Activated T-cell treated with anti-CD3 and anti-CD28 coated beads, Interleukin-2, amount 50 U/mL, for 1 hour (primary cell): ENCODE measurements around the gene CACUL1.
"Not testable (repeated sequence)": the region's sequence is repeated elsewhere in the genome, so short reads cannot be mapped to it uniquely, and the experiment has no call there.

ENCODE experiments used
- DNase-seq: peaks from one replicate; pipeline ENCODE4 v3.0.0-alpha.2; 2020

CACUL1 gene

DNA sequence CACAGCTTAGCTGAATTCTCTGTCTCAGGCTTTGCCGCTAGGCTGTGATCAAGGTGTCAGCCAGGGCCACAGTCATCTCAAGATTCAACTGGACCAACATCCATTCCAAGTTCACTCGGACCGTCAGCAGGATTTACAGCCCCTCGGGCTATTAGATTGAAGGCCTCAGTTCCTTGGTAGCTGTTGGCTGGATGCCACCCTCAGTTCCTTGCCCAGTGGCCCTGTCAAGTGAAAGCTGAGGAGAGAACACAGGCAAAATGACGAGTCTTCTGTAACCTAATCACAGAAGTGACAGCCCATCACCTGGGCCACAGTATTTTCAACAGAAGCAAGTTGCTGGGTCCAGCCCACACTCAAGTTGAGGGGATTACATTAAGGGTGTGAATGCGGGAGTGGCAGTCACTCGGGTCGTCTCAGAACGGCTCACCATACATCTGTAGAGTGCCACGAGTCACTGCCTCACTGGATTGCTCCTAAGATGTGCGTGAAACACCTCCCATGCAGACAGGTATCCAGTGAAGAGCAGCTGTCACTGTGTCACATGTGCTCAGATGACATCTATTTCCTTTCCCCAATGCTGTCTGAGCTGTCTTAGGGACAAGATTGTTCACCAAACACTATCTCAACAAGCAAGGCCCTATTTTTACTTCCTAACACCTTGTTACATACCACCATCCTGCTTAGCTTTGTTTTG lies 80.4 kb downstream of the CACUL1 start:
- no peak for DNase-seq

DNA sequence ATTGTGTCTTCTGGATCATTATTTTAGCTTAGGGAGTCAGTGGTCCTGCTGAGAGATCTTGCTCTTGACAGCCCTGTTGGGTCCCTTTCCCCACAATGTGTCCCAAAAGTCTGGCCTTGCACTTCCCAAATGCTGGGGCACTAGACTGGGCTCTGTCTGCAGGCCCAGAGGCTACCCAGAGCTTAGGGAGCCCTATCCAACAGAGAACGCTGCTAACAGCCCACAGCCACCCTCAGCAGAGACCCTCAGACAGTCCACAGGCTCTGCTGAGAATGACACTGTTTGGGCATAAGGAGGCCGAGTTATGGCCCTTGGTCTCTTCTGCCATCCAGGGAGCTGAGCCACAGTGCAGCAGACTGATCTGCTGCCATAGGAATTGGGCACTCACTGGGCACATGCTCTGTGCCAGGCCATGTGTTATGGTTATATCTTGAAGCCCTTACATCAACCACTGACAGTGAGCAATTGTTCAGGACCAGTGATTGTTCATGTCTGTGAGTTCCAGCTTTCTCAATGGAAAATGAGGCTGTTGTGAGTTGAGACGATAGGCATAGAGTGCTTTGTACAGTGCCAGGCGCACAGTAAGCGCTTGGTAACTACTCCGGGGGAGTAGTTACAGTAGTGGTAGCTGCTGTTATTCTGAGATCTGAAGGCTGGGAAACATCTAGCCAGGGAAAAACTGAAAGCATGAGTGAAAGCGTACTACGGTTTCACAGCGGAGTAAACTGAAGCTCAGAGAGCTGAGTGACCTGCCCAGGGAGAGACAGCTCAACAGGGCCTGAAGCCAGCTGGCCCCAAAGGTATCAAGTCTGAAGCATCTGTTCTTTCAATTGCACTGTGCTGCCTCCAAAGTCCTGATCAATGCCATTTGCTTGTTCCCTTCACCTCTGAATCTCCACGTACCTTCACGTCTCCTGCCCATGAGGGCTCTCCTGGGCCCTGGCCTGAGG lies 81.7 kb downstream of the CACUL1 start:
- DNase-seq = no peak

DNA sequence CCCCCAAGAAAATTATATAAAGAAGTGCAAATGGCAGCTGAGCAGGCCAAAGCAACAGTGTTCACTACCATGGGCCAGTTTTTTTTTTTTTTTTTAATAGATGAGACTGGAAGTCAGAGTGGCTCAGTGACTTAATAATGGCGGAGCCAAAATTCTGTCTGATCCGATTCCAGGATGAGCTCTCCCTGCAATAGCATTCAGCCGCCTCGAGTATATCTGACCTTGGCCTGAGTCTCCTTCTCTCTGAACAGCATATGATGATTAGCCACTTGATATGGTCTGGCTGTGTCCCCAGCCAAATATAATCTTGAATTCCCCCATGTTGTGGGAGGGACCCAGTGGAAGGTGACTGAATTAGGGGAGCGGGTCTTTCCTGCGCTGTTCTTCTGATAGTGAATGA lies 82.6 kb downstream of the CACUL1 start:
- no peak for DNase-seq

DNA sequence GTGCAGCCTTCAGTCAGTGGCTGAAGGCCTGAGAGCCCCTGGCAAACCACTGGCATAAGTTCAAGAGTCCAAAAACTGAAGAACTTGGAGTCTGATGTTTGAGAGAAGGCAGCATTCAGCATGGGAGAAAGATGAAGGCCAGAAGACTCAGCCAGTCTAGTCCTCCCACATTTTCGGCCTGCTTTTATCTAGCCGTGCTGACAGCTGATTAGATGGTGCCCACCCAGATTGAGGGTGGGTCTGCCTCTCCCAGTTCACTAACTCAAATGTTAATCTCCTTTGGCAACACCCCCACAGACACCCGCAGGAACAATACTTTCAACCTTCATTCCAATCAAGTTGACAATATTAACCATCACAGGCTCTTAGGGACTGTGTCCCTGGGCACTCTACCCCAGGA lies 83.5 kb downstream of the CACUL1 start:
- DNase-seq = not testable (repeated sequence)

DNA sequence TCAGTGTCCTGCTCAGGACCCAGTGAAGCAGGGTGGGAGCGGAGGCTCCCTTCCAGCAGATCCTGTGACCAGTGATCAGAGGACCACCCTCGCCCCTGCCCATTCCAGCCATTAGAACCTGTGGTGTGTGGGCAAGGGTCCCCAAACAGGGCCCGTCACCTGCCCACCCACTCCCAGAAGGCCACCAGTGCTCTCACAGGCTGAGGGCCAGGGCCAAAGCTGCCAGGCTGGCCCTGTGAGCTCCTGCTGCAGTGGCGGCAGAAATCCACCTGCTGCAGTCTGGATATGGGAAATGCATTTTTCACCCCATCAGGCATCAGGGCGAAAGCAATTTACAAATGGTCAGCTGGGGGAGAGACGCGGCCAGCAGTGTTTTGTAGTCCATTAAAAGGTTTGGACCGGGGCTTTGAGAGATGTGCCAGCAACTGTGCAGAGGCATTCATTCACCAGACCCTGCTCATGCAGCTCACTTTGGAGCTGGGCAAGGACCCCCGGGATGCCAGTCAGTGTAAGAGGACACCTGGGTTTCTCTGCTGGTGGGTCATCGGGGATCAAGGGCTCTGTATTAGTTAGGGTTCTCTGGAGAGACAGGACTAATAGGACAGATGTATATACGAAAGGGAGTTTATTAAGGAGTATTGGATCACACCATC lies 84.2 kb downstream of the CACUL1 start:
- no peak for DNase-seq

DNA sequence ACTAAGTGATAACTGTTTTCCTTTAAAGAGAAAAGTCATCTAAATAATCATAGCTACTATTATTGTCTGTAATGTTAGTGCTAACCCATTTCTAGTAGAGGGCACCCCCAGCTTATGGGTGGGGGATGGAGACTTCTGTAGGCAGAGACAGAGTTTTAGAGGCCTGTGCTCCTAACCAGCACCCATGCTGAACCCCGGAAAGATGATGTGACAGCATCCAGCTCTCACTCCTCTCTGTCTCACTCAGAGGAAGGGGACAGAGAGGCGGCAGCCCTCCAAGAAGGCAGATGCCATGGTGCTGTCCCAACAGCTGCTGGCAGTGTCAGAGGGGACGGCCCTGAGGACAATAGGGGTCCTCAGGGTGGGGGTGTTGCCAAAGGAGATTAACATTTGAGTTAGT lies 84.9 kb downstream of the CACUL1 start:
- no peak for DNase-seq

DNA sequence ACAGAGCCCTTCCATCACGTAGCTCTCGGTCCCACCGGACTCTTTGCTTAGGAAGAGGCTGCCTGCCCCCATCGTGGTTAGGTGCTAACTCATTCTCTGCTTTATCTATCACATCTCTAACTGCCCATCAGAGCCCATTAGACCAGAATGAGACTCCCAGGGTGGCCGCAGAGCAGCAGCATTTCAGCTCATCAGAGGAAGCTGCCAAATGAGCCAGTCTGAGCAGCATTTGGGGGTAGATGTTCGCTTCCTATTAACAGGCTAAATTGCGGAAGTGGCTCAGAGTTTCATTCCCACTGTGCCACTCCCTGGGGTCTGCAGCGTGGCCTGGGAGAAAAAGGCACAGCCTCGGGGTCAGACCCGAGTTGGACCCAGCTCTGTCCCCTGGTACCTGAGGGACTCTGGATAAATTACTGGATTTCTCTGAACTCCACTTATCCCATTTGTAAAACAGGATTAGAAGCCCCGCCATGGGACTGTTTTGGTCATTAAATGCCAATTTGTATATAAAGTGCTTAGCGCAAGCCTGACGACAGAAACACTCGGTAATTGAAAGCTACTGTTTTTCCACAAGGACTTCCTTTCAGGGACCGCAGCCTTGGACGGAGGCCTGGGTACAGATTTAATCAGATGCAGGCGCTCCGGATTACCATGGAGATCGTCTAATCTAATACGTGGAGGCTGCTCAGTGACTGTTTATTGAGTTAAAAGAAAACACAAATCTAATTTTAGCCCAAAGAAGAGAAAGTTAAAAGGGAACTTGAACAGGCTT lies 85.6 kb downstream of the CACUL1 start:
- no peak for DNase-seq

DNA sequence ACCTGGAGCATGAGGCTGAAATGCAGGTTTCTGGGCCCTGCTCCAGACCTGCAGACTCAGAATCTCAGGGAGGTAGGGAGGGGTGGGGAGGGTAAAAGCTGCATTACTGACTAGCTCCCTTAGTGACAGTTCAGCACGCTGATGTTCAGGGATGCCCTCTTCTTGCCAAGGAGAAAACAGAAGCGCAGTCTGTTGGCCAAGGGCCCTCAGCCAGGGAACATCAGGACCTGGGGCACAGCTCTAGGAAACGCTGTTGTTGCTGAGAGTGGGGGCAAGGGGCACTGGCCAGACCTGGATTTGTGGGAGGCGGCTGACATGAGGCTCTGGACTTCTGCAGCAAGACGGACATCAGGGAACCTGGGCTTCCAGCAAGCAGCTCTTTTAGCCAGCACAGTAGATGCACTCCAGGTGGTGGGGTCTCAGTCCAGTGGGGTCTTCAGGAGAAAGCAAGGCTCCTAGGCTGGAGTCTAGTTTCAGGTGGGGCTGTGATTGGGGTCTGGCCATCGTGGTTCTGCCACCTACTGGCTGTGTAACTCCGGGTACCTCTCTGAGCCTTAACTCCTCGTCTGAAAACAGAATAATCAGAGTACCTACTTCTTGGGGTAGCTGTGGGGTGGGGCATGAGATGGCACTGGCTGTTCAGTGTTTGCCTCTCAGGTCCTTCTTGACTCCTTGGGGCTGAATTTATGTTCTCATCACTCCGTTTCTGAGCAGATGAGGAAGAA lies 86.4 kb downstream of the CACUL1 start:
- no peak for DNase-seq

DNA sequence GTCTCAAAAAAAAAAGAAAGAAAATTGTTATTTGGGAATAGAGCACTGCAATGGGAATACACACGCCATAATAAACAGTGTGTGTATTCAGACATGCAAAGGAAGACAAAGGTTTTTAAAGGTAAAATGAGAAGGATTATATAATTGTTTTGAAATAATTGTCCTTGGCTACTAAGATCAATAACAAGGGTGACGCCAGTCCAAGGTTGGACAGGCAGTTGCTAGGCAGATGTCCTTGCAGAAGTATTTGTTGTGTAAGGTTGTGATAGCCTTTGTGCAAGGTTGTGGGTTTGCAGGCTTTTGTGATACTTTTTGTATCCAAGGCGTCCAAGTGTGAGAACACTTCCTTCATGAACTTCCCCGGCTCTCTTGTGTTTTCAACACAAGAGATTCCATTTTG lies 87.0 kb downstream of the CACUL1 start:
- no peak for DNase-seq

DNA sequence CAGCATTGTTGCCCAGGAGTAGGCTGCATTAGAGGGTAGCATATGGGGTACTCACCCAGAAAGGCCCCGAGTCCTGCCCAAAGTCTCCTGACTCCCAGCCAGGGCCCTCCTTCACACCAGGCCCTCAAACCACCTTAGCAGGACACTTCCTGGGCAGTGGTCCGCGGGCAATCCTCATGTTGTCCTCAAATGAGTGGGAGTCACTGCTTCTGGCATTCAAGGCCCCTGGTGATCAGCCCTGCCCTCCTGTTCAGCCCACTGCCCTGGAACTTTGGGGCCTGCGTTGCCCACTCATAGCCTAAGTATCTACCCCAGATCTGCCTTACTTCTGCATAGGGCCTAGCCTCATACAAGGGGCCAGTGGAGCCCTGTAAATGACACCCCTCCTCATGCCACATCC lies 88.4 kb downstream of the CACUL1 start:
- DNase-seq = no peak

DNA sequence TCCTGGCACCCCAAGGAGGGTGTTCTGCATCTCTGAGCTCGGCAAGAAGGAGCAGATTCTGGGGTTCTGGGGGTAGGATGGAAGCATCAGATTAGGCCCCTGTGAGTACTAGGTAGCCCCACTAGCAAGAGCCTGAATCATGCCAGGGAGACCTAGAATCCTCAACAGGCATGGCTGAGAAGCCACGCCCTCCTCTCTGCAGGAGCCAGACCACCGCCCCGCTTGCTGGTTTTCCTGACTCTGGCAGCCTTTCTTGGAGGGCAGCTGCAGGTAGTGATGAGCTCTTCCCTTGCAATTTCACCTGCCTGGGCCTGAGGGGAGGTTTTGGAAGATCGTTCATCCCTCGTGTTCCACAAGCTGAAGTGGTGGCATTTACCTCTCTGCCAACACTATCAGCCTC lies 90.4 kb downstream of the CACUL1 start:
- DNase-seq = no peak

DNA sequence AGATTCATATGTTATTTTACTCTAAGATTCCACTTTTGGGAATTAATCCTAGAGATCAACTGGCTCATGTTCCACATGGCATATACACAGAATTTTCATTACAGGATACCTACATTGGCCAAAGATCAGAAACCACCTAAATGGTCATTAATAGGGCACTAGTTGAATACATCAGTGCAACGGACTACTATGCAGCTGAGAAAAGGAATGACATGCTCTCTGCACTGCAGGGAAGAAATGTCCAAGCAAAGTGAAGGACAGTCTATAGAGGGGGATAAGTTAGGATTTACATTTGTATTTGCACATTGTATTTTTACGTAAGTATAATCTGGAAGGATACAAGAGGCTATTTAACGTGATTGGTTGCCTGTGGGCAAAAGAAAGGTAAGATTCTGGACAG lies 91.6 kb downstream of the CACUL1 start:
- no peak for DNase-seq

DNA sequence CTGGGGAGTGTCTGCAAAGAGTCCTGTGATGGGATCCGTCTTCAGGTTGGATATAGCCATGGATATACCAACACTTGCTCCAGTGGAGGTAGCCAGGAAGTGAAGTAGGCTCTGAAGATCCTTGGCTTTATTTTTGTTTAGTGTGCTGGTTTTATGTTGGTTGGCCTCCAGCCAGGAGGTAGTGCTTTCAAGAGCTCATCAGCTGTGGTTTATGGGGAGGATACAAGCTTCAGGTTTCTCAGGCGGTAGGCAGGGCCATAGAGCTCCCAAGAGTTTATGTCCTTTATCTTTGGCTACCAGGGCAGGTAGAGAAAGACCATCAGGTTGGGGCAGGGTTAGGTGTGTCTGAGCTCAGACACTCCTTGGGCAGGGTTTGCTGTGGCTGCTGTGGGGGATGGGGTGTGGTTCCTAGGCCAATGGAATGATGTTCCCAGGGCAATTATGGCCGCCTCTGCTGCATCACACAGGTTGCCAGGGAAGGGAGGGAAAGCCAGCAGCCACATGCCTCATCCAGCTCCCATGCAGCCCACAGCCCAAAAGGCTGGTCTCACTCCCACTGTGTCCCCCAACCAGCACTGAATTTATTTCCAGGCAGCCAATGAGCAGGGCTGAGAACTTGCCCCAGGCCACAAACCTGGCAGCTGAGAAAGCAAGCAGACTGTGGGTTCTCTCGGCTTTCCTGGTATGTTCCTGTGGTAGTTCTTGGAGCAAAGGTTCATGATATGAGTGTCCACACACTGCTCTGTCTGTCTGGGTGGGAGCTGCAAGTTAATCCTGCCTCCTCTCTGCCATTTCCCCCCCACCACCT lies 92.3 kb downstream of the CACUL1 start:
- DNase-seq = no peak

DNA sequence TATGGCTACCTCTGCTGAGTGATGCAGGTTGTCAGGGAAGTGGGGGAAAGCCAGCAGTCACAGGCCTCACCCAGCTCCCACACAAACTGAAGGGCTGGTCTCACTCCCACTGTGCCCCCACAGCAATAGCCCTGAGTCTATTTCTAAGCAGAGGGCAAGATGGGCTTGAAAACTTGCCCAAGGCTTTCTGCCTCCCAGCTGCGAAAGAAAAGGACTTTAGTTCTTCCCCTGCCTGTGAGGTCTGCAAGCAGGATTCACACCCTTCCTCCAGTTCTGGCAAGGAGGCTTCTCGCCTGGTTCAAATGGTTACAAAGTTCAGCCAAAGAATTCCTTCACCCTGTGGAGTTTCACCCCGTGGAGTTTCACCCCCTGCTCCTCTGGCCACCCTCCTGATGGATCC lies 96.0 kb downstream of the CACUL1 start:
- DNase-seq = no peak

DNA sequence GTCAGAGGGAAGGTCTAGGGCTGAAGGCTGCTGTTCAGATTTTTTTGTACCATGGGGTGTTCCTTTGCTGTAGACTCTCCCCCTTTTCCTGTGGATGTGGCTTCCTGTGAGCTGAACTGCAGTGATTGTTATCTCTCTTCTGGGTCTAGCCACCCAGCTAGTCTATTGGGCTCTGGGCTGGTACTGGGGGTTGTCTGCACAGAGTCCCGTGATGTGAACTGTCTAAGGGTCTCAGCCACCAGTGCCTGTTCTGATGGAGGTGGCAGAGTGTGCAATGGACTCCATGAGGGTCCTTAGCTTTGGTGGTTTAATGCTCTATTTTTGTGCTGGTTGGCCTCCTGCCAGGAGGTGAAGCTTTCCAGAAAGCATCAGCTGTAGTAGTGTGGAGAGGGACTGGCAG lies 96.6 kb downstream of the CACUL1 start:
- peak; percentile 28 for DNase-seq

DNA sequence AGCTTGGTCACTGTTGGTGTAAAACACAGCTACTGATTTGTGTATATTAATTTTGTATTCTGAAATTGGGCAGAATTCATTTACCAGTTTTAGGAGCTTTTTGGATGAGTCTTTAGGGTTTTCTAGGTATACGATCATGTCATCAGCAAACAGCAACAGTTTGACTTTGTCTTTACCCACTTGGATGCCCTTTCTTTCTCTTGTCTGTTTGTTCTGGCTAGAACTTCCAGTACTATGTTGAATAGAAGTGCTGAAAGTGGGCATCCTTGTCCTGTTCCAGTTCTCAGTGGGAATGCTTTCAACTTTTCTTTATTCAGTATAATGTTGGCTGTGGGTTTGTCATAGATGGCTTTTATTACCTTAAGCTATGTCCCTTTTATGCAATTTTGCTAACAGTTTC lies 109.5 kb downstream of the CACUL1 start:
- not testable (repeated sequence) for DNase-seq

DNA sequence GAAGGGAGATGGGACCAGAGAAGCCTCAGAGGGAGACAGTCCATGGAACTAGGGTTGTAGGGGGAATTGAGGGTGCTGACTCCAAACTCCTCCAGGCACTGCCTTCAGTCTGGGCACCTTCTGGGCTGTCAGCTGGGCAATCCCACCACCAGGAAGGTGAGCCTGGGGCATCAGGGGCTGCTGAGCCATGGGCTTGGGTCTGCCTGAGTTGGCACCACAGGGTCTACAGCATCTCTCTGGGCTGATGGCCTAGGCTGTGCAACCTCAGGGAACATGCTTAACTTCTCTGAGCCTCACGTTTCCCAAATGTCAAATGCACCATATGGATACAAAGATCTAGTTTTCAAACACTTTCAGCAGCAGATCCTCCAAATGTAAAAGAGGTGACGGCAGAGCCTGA lies 112.5 kb downstream of the CACUL1 start:
- no peak for DNase-seq

DNA sequence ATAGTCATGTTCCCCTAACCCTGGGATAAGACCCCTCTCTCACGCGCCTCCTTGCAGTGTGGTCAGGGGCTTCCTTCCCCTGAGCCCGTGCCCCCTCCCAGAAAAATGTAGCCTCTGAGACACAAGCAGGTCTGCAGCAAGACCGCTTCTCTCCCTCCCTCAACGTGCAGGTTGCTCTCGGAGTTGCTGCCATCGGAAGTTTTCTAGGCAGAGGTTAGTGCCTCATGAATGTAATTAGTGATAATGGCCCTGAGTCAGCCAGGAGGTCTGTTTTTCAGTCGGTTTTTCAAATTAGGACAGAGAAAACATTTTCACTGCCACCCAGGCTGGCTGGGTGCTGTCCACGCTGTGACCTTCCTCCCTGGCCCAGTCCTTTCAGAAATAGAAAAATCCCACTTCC lies 116.1 kb downstream of the CACUL1 start:
- DNase-seq = no peak

DNA sequence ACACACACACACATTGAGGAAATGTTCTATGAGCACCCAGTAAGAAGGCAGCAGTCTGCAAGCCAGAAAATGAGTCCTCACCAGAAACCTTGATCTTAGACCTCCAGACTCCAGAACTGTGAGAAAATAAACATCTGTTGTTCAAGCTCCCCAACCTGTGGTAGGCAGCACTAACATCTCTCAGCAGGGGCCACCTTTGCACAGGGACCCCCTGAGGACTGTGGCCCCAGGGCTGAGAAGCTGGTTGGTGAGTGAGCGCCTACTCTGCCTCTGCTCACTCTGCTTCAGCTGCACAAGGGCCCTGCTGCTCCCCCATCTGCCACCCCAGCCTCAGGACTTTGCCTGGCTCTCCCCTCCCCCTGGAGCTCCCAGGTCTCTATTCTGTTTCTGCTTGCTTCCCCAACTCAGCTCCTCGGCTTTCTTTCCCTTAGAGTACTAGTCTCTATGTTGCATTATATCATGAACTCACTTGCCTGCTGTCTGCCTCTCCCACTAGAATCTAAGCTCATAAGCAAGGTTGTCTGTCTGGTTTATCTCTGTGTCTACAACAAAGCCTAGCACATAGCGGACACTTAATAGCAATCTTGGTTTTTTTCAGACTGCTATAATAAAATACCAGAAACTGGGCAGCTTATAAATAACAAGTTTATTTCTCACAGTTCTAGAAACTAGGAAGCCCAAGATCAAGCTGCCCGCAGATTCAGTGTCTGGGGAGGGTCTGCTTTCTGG lies 118.9 kb downstream of the CACUL1 start:
- DNase-seq = no peak

DNA sequence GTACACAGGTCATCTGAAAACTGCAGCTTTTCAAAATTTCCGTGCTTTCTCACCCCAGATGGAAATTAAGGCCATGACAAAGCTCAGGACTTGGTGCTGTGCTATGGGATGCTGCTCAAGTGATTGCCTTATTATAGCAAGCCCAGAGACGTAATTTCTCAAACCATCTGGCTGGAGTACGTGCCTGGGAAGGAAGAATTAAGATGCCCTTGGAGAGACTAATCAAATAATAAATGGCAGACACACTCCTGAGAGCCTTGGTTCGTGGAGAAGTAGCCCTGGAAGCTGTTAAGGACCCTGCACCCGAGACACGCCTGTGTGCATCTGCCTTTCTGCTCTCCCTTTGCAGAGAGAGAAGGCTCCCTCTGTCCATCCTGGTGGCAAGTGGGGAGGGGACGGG lies 121.0 kb downstream of the CACUL1 start:
- DNase-seq = no peak

DNA sequence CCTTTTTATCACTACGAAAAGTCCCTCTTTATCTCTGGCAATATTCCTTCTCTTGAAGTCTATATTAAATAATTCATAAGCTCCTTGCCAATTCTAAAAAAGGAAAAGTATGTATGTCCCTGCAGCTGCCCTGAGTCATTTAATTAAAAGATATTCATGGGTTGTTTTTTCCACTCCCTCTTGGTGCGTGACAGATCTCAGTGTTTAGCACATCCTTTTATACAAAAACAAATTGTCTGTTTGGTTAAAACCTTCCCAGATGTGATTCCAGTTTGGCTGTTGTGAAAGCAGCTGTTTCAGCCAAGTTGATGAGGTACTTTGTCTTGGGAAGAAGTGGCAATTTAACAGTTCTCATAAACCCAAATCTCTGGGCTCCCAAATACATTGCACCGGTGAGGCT lies 125.6 kb downstream of the CACUL1 start:
- DNase-seq = no peak
